GM19023 (cell line): ENCODE results near the gene BICD1.

Experiments
- ATAC-seq: cut with Tn5 transposase; IDR thresholded peaks from one replicate; pipeline ENCODE4 v1.9.1; 2021; ENCODE audit warnings: mild to moderate bottlenecking, moderate library complexity; ENCODE audit not compliant: unreplicated experiment

The BICD1 gene

DNA sequence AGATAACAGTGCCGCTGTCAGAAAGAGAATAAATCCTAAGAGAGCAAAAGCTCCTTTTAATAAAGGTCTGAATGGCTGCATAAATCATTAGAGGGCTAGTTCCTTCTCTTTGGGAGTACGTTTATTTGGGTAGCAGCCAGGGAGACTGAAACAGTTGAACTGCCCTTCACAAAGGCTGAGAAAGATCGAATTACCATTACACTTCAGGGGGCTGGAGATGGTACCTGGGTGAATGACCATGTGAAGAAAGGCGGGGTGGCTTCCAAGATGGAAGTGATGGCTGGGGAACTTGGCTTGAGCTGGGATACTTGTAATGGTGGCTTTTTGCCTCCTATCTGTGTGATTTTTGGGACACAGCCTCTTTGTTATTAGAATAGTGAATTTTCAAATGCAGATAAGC lies 291.0 kb downstream of the BICD1 start:
- no peak for ATAC-seq

DNA sequence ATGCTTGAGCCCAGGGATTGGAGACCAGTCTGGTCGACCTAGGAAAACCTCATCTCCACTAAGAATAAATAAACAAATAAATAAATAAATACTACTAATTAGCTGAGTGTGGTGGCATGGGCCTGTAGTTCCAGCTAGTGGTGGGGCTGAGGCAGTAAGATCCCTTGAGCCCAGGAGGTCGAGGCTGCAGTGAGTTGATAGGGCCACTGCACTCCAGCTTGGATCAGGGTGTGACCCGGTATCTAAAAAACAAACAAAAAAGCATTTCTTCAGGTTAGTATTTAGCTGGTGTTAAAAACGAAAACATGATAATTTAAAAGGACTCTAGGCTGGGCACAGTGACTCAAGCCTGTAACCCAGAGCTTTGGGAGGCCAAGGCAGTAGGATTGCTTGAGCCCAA lies 291.5 kb downstream of the BICD1 start:
- no peak for ATAC-seq

DNA sequence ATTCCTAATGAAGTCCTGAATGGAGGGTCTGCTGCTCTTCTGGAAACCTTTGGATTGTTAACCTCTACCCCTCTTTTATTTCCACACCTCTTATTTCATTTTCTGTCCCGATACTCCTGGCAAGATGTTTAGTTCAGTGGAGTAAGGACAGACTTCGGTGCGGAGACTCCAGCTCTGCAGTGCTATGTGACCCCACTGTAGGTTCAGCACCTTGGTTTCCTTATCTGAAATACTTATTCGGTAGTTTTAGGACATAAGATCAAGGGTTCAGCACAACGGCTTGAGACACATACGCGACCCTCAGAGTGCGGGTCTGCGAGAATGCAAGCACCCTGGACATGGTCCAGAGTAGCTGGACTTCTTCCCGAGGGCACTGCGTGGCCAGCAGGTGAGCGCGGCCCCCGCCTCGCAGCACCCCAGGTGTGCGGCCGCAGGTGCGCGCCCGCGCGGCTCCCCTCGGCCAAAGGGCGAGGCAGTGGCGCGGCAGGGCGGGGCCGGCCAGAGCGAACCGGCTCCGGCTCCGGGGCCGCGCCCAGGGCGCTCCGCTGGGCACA lies 292.2 kb downstream of the BICD1 start:
- no peak for ATAC-seq

DNA sequence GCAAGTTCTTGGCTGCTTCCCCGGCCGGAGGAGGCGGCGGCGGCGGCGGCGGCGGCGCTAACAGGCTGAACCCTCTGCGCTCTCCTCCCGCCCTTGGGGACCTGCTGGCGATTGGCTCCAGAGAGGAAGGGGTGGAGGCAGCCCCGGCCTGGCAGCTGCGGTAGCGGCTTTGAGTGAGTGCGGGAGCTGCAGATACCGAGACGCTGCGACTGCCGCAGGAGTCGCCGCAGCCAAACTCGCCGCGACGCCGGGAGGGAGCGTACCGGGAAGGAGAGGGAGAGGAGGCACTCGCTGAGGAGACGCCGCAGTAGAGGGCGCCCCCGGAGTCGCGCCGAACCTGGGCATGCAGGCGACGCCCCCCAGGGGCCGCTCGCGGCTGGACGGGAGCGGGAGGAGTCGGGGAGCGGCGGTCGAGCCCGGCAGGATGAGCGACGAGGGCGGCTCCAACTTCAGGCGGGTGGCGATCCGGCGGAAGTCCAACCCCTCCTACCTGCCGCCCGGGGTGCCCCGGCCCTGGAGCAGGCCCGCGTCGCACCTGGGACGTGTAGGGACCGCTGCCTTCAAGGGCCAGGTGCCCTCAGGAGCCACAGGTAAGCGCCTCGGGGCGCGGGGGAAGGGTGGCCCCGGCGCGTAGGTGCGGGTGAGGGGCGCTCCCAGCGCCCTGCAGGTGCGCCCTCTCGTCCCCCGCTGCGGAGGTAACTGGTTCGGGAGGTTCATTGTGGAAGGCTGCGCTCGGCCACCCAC lies 292.9 kb downstream of the BICD1 start, which contains the start of gene FGD4:
TSS of gene FGD4 (plus strand) at position 189 of the 744 bp plus-strand sequence.
- ATAC-seq, result peak; percentile 95

DNA sequence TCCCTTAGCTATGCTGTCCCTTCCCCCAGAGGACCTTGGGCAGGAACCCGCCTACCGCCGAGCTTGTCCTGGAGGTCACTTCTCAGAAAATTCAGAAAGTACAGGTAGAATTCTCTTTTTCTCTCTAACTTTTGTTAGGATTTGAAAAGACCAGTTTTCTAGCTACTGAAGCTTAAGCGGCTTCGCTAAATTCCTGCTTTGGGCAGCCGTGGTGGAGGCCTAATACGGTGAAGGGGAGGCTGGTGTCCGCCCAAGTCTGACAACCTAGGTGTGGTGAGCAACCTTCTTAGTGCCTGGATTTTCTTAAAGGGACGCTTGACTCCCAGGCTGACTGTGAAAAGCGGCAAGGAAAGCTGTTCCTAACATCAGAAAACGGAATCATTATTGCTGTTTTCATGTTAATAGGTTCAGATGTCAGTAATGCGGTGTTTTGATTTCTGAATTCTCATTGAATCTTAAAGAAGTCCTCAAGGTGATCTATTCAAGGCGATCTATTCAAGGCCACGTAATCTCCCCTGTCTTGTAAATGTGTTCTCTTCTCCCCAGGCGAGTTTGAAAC lies 293.5 kb downstream of the BICD1 start:
- ATAC-seq, result no peak

DNA sequence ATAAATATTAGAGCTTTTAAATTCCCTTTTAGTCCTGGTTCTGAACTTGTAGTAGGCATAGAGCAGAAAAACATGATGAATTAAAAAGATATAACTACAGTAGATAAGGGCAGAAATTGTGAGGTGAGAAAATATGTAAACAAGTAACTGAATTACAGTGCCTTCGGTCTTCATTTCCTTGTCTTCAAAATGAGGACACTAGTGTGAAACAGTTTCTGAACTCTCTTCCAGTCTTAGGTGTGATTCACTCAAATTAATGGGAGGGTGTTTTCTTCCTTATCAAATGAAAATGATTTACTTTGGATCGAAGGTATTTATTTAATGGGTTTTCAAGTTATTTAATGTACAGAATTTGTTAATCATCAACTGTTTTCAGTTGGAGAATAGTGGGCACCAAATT lies 294.2 kb downstream of the BICD1 start:
- no peak for ATAC-seq

DNA sequence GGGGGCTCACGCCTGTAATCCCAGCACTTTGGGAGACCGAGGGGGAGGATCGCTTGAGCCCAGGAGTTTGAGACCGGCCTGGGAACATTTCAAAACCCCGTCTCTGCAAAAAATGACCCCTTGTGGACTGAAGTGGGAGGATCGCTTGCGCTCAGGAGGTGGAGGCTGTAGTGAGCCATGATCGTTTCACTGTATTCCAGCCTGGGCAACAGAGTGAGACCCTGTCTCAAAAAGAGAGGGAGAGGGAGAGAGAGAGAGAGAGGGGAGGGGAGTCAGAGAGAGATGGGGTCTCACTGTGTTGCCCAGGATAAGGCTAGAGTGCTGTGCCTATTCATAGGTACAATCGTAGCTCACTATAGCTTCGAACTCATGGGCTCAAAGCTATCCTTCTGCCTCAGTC lies 295.5 kb downstream of the BICD1 start:
- no peak for ATAC-seq

DNA sequence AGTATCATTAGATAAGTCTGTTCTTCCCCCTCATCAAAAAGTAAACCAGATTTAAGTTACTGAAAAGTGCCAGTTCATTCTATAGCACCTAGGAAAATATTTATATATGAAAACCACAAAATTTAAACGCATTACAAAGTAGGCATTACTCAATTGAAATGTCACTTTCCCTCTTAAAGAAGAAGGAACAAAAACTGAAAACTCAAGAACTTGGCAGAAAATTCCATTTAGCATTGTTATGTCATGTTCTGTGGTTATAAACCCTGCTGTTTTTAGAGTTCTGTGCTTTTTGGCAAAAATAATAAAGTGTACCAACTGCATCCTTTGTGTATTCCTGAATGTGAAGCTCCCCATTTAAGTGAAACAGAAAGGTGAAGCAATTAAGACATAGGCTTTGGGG lies 296.3 kb downstream of the BICD1 start:
- ATAC-seq, result no peak

DNA sequence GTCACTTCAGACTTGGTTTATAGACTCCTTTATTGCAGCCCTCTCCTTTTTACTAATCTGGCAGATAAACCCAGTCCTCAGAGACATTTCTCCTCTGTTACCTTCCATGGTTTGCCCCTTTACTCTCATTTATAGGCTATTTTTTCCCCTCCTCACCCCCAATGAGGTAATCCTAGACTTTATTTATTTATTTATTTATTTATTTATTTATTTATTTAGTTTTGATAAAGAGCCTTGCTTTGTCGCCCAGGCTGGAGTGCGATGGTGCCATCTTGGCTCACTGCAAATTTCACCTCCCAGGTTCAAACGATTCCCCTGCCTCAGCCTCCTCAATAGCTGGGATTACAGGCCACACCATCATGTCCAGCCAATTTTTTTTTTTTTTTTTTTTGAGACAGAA lies 301.1 kb downstream of the BICD1 start:
- no peak for ATAC-seq

DNA sequence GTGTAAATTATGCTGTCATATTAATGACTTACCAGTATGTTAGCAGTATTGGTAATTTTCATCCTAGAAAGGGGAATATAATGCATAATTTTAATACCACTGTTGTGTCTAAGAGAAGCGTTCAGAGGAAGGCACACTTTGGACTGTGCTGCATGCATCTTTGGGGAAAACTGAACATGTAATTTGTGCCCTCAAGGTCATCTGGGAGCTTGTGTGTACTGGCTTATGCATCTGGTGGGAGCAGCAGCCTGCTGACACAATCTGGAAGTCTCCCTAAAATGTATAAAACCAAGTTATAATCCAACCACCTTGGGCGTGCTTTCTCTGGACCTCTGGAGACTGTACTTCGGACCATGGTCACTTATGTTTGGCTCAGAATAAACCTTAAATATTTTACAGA lies 306.8 kb downstream of the BICD1 start:
- ATAC-seq, result no peak

DNA sequence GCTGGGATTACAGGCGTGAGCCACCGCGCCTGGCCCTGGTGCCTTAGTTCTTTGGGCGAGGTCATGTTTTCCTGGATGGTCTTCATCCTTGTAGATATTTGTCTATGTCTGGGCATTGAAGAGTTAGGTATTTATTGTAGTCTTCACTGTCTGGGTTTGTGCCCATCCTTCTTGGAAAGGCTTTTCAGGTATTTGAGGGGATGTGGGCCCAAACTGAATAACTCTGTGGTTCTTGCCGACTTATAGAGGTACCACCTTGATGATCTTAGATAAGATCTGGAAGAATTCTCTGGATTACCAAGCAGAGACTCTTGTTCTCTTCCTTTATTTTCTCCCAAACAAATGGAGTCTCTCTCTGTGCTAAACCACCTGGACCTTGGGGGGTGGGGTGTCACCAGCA lies 311.6 kb downstream of the BICD1 start:
- no peak for ATAC-seq

DNA sequence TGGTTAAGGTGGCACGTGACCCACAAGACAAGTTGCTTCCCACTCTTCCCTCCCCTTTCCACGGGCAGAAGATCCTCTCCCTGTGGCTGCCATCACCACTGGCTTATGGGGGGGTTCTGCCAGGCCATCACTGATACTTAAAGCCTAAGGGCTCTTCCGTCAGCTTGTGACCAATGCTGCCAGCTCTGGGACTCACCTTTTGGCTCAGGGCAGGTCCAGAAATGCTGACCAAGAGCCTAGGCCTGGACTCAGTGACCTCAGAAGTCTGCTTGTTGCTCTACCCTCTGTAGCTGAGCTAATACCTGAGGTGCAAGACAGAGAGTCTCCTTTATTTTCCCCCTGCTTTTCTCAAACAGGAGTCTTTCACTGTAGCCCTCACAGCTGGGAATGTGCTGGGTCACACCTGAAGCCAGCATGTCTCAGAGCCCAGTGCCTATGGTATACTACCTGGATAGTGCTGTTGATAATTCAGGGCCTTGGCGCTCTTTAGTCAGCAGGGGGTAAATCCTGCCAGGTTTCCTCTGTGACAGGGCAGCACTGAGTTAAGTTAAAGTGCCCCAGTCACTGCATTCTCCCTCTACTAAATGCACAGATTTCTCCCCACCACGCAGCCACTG lies 312.4 kb downstream of the BICD1 start:
- no peak for ATAC-seq

DNA sequence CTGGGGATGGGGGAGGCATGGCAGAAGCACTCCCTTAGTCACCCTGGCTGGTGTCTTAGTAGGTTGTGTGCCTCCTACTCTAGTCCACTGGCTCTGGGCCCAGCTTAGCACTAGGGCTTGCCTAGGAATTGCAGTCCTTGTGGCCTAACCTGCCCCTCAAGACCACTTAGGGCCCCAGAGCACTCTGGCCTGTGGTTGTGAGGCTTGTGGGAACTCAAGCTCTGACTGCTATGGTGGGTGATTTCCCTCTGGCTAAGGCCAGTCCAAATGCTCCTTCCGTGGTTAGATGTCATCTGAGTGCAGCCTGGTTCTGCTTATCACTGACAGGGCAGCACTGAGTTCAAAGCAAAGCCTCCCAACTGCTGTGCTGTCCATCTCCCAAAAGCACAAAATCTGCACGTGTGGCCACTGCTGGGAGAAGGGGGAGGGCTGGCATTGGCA lies 312.9 kb downstream of the BICD1 start:
- ATAC-seq, result peak; percentile 74

DNA sequence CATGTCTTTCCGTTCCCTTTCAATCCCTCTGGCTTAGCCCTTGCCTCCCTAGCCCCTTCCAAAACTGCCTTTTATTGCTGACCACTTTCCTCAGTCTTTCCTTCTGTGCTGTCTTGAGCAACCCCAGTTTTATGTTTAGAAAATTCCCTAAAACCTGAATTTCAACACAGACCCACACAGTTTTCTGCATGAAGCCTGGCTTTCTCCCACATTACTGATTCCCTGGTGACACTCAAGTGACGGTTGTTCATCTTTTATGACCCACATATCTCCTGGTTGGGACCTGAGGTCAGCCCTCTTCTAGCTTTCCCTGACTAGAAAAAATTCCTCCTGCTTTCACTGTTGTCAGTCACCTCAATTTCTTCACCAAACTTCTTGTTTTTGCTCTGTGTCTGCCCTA lies 313.7 kb downstream of the BICD1 start:
- no peak for ATAC-seq

DNA sequence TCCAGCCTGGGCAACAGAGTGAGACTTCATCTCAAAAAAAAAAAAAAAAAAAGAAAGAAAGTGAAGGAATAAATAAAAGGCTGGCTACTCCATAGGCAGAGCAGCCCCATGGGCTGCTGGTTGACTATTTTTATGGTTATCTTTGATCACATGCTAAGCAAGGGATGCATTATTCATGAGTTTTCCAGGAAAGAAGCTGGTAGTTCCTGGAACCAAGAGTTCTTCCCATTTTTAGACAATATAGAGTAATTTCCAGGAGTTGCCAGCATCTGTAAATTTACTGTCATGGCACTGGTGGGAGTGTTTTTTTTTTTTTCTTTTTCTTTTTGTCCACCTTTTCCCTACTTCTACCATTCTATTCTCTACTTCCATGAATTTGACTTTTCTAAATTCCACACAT lies 316.9 kb downstream of the BICD1 start:
- ATAC-seq, result no peak

DNA sequence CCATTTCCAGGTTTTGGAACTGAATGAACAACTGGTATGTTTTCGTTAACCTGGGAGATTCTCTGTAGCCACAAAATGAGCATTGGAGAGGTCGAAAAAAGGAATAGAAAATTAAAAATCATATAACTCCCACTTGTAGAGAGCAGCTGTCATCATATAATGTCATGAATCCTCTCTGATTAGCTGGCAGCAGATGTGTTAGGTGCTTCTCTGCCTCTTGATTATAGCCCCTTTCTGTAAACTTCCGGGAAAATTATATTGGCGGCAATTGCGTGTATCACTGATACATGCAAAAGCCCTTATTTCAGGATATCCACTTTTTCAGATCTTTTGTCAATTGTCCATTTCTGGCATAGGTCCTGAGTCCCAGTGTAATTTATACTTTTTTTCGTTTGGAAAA lies 324.4 kb downstream of the BICD1 start:
- ATAC-seq, result no peak
